UCSD-AML1 (cell line): ENCODE data around the gene PTPRD.

Experiments used
- DNase-seq: peaks from one replicate; lab custom pipeline; 2025; ENCODE audit not compliant: unreplicated experiment; lab: John Stamatoyannopoulos, UW

Gene PTPRD

GRCh38 chr9:8331507-8332330 lies 2281.1 kb downstream of the PTPRD start:
- DNase-seq: no peak

- DNase-seq: no peak
Measured at GRCh38 chr9:8329561-8330283, 2283.1 kb downstream of the PTPRD start.

GRCh38 chr9:8315211-8315610 lies 2297.6 kb downstream of the PTPRD start:
- no peak for DNase-seq

- DNase-seq: no peak
Measured at GRCh38 chr9:8309258-8309657, 2303.5 kb downstream of the PTPRD start.

- DNase-seq: no peak
Measured at GRCh38 chr9:8304720-8305119, 2308.1 kb downstream of the PTPRD start.

- DNase-seq: no peak
Measured at GRCh38 chr9:8301296-8301695, 2311.5 kb downstream of the PTPRD start.

GRCh38 chr9:8297047-8297446 lies 2315.8 kb downstream of the PTPRD start:
- DNase-seq: no peak

- no peak for DNase-seq
Measured at GRCh38 chr9:8292657-8293056, 2320.1 kb downstream of the PTPRD start.

GRCh38 chr9:8289681-8290080 lies 2323.1 kb downstream of the PTPRD start:
- DNase-seq: no peak

- no peak for DNase-seq
Measured at GRCh38 chr9:8287970-8288369, 2324.8 kb downstream of the PTPRD start.

- DNase-seq: no peak
Measured at GRCh38 chr9:8287501-8287900, 2325.3 kb downstream of the PTPRD start.

- DNase-seq: no peak
Measured at GRCh38 chr9:8284884-8285283, 2327.9 kb downstream of the PTPRD start.

- no peak for DNase-seq
Measured at GRCh38 chr9:8282535-8282934, 2330.3 kb downstream of the PTPRD start.

GRCh38 chr9:8280811-8281210 lies 2332.0 kb downstream of the PTPRD start:
- no peak for DNase-seq

- DNase-seq: no peak
Measured at GRCh38 chr9:8278048-8278447, 2334.8 kb downstream of the PTPRD start.

- no peak for DNase-seq
Measured at GRCh38 chr9:8270235-8270634, 2342.6 kb downstream of the PTPRD start.

- DNase-seq: no peak
Measured at GRCh38 chr9:8268881-8269280, 2343.9 kb downstream of the PTPRD start.

- no peak for DNase-seq
Measured at GRCh38 chr9:8268216-8268878, 2344.5 kb downstream of the PTPRD start.

GRCh38 chr9:8267636-8268035 lies 2345.2 kb downstream of the PTPRD start:
- DNase-seq: no peak

- DNase-seq: no peak
Measured at GRCh38 chr9:8266861-8267260, 2345.9 kb downstream of the PTPRD start.

GRCh38 chr9:8265281-8265680 lies 2347.5 kb downstream of the PTPRD start:
- DNase-seq: no peak
